IMR-90 (cell line): Measurements from ENCODE around the gene INPP5J. TPM values are rescaled to one million over a fixed set of nuclear protein-coding genes. Genes with fewer than 3 reads are reported as not detected.

Source experiments
- ATAC-seq: fragments of 200-7000 bp; cut with Tn5 transposase; 2 replicates; pipeline ENCODE4 v1.9.1; 2020; ENCODE audit warnings: low read depth, mild to moderate bottlenecking, moderate library complexity
- BruUV-seq: library from RNA; stranded (reverse); fragments of 400-500 nt; replicated peaks from 2 replicates; lab custom pipeline; 2021; lab: Mats Ljungman, UMichigan
- CTCF ChIA-PET: fragments of 300-600 bp; formaldehyde crosslinking; extraction: SDS; loops from one replicate; lab custom pipeline; 2021; ENCODE audit warnings: antibody characterized with exemption; lab: Yijun Ruan, JAX
- POLR2A ChIA-PET: fragments of 300-600 bp; sonication (Branson Sonifier 250); formaldehyde crosslinking; loops from one replicate; lab custom pipeline; 2022; ENCODE audit warnings: antibody characterized with exemption; ENCODE audit not compliant: unreplicated experiment; lab: Charles Lee
- DNase-seq: peaks from one replicate; pipeline ENCODE4 v3.0.0; 2013
- H2AFZ ChIP-seq: replicated peaks from 2 replicates; pipeline ENCODE3; 2013; ENCODE audit warnings: low read length, mild to moderate bottlenecking; ENCODE audit not compliant: poor library complexity
- H2AK5ac ChIP-seq: 2 replicates; pipeline ENCODE4 v1.6.1; 2013; ENCODE audit warnings: low read depth, low read length, inconsistent platforms
- H2AK9ac ChIP-seq: replicated peaks from 2 replicates; pipeline ENCODE3; 2013; ENCODE audit warnings: mild to moderate bottlenecking, low read depth, low read length, moderate library complexity; ENCODE audit not compliant: poor library complexity
- H2BK120ac ChIP-seq: 2 replicates; pipeline ENCODE4 v1.6.1; 2013; ENCODE audit warnings: low read depth, low read length, inconsistent platforms
- H2BK15ac ChIP-seq: 3 replicates; pipeline ENCODE4 v1.6.1; 2013; ENCODE audit warnings: low read depth, low read length, inconsistent platforms
- H2BK20ac ChIP-seq: 2 replicates; pipeline ENCODE4 v1.6.1; 2013; ENCODE audit warnings: low read depth, mild to moderate bottlenecking, inconsistent platforms, low read length, moderate library complexity
- H2BK5ac ChIP-seq: 2 replicates; pipeline ENCODE4 v1.6.1; 2013; ENCODE audit warnings: mild to moderate bottlenecking, low read depth, low read length, inconsistent platforms; ENCODE audit not compliant: poor library complexity, severe bottlenecking
- H3K14ac ChIP-seq: replicated peaks from 2 replicates; pipeline ENCODE4 v1.6.1; 2013; ENCODE audit warnings: low read depth, low read length, inconsistent platforms
- H3K18ac ChIP-seq: 2 replicates; pipeline ENCODE4 v1.6.1; 2013; ENCODE audit warnings: low read depth, low read length, control low read depth
- H3K23ac ChIP-seq: 2 replicates; pipeline ENCODE4 v1.6.1; 2013; ENCODE audit warnings: low read depth, low read length, inconsistent platforms
- H3K27ac ChIP-seq: 2 replicates; pipeline ENCODE4 v1.5.1; 2013; ENCODE audit warnings: mild to moderate bottlenecking, control low read depth, low read length; ENCODE audit not compliant: insufficient read depth
- H3K27me3 ChIP-seq: 2 replicates; pipeline ENCODE4 v1.6.1; 2013; ENCODE audit warnings: low read length; ENCODE audit not compliant: control insufficient read depth, insufficient read depth
- H3K36me3 ChIP-seq: 2 replicates; pipeline ENCODE4 v1.6.1; 2013; ENCODE audit warnings: low read length, mixed read lengths; ENCODE audit not compliant: control insufficient read depth, insufficient read depth
- H3K4ac ChIP-seq: 2 replicates; pipeline ENCODE4 v1.6.1; 2013; ENCODE audit warnings: low read depth, low read length, inconsistent platforms
- H3K4me1 ChIP-seq: 2 replicates; pipeline ENCODE4 v1.6.1; 2013; ENCODE audit warnings: low read length, mixed read lengths; ENCODE audit not compliant: control insufficient read depth, insufficient read depth
- H3K4me2 ChIP-seq: 2 replicates; pipeline ENCODE4 v1.6.1; 2013; ENCODE audit warnings: low read depth, mild to moderate bottlenecking, control low read depth, low read length, moderate library complexity
- H3K4me3 ChIP-seq: 2 replicates; pipeline ENCODE4 v1.5.1; 2013; ENCODE audit warnings: low read depth, mild to moderate bottlenecking, control low read depth, low read length, moderate library complexity; ENCODE audit not compliant: insufficient read depth
- H3K56ac ChIP-seq: 2 replicates; pipeline ENCODE4 v1.6.1; 2013; ENCODE audit warnings: low read length, inconsistent platforms; ENCODE audit not compliant: insufficient read depth; ENCODE audit errors: extremely low read depth
- H3K79me1 ChIP-seq, 2 experiments: 2 replicates each; pipeline ENCODE4 v1.6.1; 2013; ENCODE audit warnings: low read length in 2 of 2, inconsistent platforms in 1 of 2, low read depth in 1 of 2
- H3K9ac ChIP-seq: 2 replicates; pipeline ENCODE4 v1.6.1; 2013; ENCODE audit warnings: low read depth, low read length, control low read depth
- H3K9me1 ChIP-seq: 2 replicates; pipeline ENCODE4 v1.6.1; 2013; ENCODE audit warnings: low read length, inconsistent platforms; ENCODE audit not compliant: insufficient read depth
- H3K9me3 ChIP-seq: 2 replicates; pipeline ENCODE4 v1.6.1; 2013; ENCODE audit warnings: low read length; ENCODE audit not compliant: control insufficient read depth, insufficient read depth
- H4K20me1 ChIP-seq: 2 replicates; pipeline ENCODE4 v1.6.1; 2013; ENCODE audit warnings: low read length, inconsistent platforms; ENCODE audit not compliant: insufficient read depth
- H4K5ac ChIP-seq: 2 replicates; pipeline ENCODE4 v1.6.1; 2013; ENCODE audit warnings: mild to moderate bottlenecking, low read depth, low read length, control low read depth
- H4K8ac ChIP-seq, 2 experiments: 2 replicates each; pipeline ENCODE4 v1.6.1; 2013; ENCODE audit warnings: low read depth in 2 of 2, low read length in 2 of 2, control low read depth in 1 of 2, inconsistent platforms in 1 of 2
- H4K91ac ChIP-seq: 2 replicates; pipeline ENCODE4 v1.6.1; 2013; ENCODE audit warnings: low read depth, low read length, inconsistent platforms; ENCODE audit not compliant: insufficient read depth
- CEBPB ChIP-seq: IDR thresholded peaks from 2 replicates; pipeline ENCODE4 v1.6.1; 2012; ENCODE audit warnings: low read depth, low read length, improper control_type of control experiment
- CHD1 ChIP-seq: IDR thresholded peaks from 2 replicates; pipeline ENCODE4 v1.6.1; 2012; ENCODE audit warnings: low read depth, low read length, improper control_type of control experiment
- CTCF ChIP-seq: conservative IDR thresholded peaks from 2 replicates; pipeline ENCODE4 v1.5.1; 2012; ENCODE audit warnings: mild to moderate bottlenecking, low read depth, low read length, improper control_type of control experiment
- MAFK ChIP-seq: IDR thresholded peaks from 2 replicates; pipeline ENCODE4 v1.6.1; 2012; ENCODE audit warnings: low read depth, low read length, improper control_type of control experiment
- MXI1 ChIP-seq: IDR thresholded peaks from 2 replicates; pipeline ENCODE4 v1.6.1; 2012; ENCODE audit warnings: low read depth, mild to moderate bottlenecking, low read length, moderate library complexity, borderline replicate concordance
- RAD21 ChIP-seq: IDR thresholded peaks from 2 replicates; pipeline ENCODE4 v1.6.1; 2012; ENCODE audit warnings: low read length, improper control_type of control experiment
- RCOR1 ChIP-seq: IDR thresholded peaks from 2 replicates; pipeline ENCODE4 v1.6.1; 2012; ENCODE audit warnings: mild to moderate bottlenecking, low read length, improper control_type of control experiment; ENCODE audit not compliant: insufficient replicate concordance
- RFX5 ChIP-seq: IDR thresholded peaks from 2 replicates; pipeline ENCODE4 v1.8.0; 2012; ENCODE audit warnings: low read depth, mild to moderate bottlenecking, low read length, moderate library complexity
- SMC3 ChIP-seq: fragments of 150-350 bp; IDR thresholded peaks from 2 replicates; pipeline ENCODE4 v1.6.1; 2016; ENCODE audit warnings: low read depth, mild to moderate bottlenecking, antibody characterized with exemption, low read length, moderate library complexity
- WGBS, 2 experiments: methylation state at CpG; one replicate each; pipeline versions ENCODE4 v1.1.5 to v1.1.7; 2013; ENCODE audit warnings: missing lambda C conversion rate in 2 of 2; ENCODE audit not compliant: insufficient read length in 1 of 2; ENCODE audit errors: extremely low coverage in 2 of 2; 5-methylcytosine and 5-hydroxymethylcytosine counted together
- dilution Hi-C: fragments of 300-500 bp; cut with HindIII; formaldehyde crosslinking; loops from one replicate; pipeline ENCODE4 v1.14.3; 2018; ENCODE audit warnings: low sequenced_read_pairs; ENCODE audit not compliant: unreplicated experiment
- in situ Hi-C: fragments of 300-500 bp; cut with MboI; formaldehyde crosslinking; loops from 3 replicates; pipeline ENCODE4 v1.14.3; 2019; ENCODE audit warnings: low sequenced_read_pairs, inconsistent platforms, mixed read lengths
- intact Hi-C: fragments of 100-400 bp; cut with micrococcal nuclease; formaldehyde crosslinking; loops from 2 replicates; pipeline ENCODE4 v1.10.0; 2022
- polyA plus RNA-seq, 3 experiments: library from polyadenylated mRNA; depleted of rRNA; stranded (reverse); fragments of >200 nt; gene quantifications; 2 replicates each; pipeline ENCODE4 v1.2.3, GENCODE V29; 2012; ENCODE audit warnings: low replicate concordance in 1 of 3
- total RNA-seq: library from RNA; depleted of rRNA; stranded (reverse); fragments of >200 nt; gene quantifications from 2 replicates; pipeline ENCODE4 v1.2.3, GENCODE V29; 2012

INPP5J gene
- total and polyA plus RNA-seq, 2 of the 4 experiments (the other 2 are of a cell fraction): 0.36 to 2.2 TPM

- H2BK15ac ChIP-seq: no peak overlapping the region
- peak overlapping the region; percentile 41 for H2AFZ ChIP-seq
- peaks cover 43 to 81% of the 10 kb centered on the region in 2 experiments for H3K79me1 ChIP-seq
- peaks cover 4% of the 10 kb centered on the region; the same call in 1 of the 2 replicates for H3K9me1 ChIP-seq
- no peak overlapping the region for H3K14ac ChIP-seq
- H3K4me3 ChIP-seq: no peak overlapping the region
- no peaks in the 10 kb centered on the region for H3K9me3 ChIP-seq
- H3K27ac ChIP-seq: no peak overlapping the region
- DNase-seq (no peak), ATAC-seq (no peak)
- in situ Hi-C loops (loop anchor here (5.0 kb wide), 1 partner anchor 141 kb away; no protein-coding TSS in a partner anchor), intact Hi-C loops (no loop called here), dilution Hi-C loops (no loop called here)
- no peak overlapping the region for H4K5ac ChIP-seq
- H3K18ac ChIP-seq: no peak overlapping the region
- H3K56ac ChIP-seq: no peak overlapping the region
- H3K4me1 ChIP-seq: peaks cover 14% of the 10 kb centered on the region
- no peaks in the 10 kb centered on the region for H3K27me3 ChIP-seq
- peak overlapping the region; percentile 65 for H2AK9ac ChIP-seq
- POLR2A ChIA-PET: no interaction called here
- H2BK20ac ChIP-seq: no peak overlapping the region
- no peak overlapping the region for H4K91ac ChIP-seq
- H2BK120ac ChIP-seq: no peak overlapping the region
- no peak overlapping the region for H2BK5ac ChIP-seq
- no peak overlapping the region for H4K8ac ChIP-seq
- BruUV-seq: no TSS peak
- CTCF ChIA-PET: no interaction called here
- H3K36me3 ChIP-seq: peaks cover 63% of the 10 kb centered on the region
- 96% methylated on average over 14 of the region's 26 CpGs; no CpG with 5 or more reads in 1 of the 2 experiments for WGBS, 2 experiments
- no peak overlapping the region for H3K9ac ChIP-seq
- H3K4ac ChIP-seq: no peak overlapping the region
- no peak for TF ChIP-seq RCOR1
- no peak for TF ChIP-seq RAD21
- TF ChIP-seq CTCF: no peak
- TF ChIP-seq RFX5: no peak
- TF ChIP-seq SMC3: no peak
- TF ChIP-seq CEBPB: no peak
- no peak for TF ChIP-seq MXI1
- TF ChIP-seq MAFK: no peak
- no peak for TF ChIP-seq CHD1
- peaks cover 22% of the 10 kb centered on the region for H4K20me1 ChIP-seq
- no peak overlapping the region for H3K23ac ChIP-seq
- H3K4me2 ChIP-seq: no peak overlapping the region
- 0 out of 2 replicates have a peak overlapping the region, but pooled peaks have one; percentile 52 for H2AK5ac ChIP-seq
These were observed 34.4 kb upstream of the INPP5J start for GRCh38 chr22:31088233-31088986.
